Smooth muscle cell (in vitro differentiated cells): Measurements from ENCODE around the gene NRG2. TPM values are rescaled to one million over a fixed set of nuclear protein-coding genes. Genes with fewer than 3 reads are reported as not detected.

Source experiments
- DNase-seq: peaks from one replicate; lab custom pipeline; 2025; ENCODE audit not compliant: unreplicated experiment; lab: John Stamatoyannopoulos, UW
- H2AFZ ChIP-seq: fragments of 200-600 bp; sonication (generic); 2 replicates; pipeline ENCODE4 v1.6.0; 2016; ENCODE audit warnings: antibody characterized with exemption, low read depth, mild to moderate bottlenecking
- H3F3A ChIP-seq: fragments of 200-600 bp; sonication (generic); 2 replicates; pipeline ENCODE4 v1.6.0; 2017; ENCODE audit warnings: antibody characterized with exemption, low read depth
- H3K27ac ChIP-seq: fragments of 200-600 bp; sonication (generic); 2 replicates; pipeline ENCODE4 v1.5.1; 2016; ENCODE audit warnings: low read depth, mild to moderate bottlenecking
- H3K27me3 ChIP-seq: fragments of 200-600 bp; sonication (generic); 2 replicates; pipeline ENCODE4 v1.6.1; 2016; ENCODE audit warnings: low read depth, mild to moderate bottlenecking
- H3K36me3 ChIP-seq: fragments of 200-600 bp; sonication (generic); 2 replicates; pipeline ENCODE4 v1.5.1; 2016; ENCODE audit warnings: low read depth
- H3K4me1 ChIP-seq: fragments of 200-600 bp; sonication (generic); 2 replicates; pipeline ENCODE4 v1.5.1; 2016; ENCODE audit warnings: low read depth
- H3K4me2 ChIP-seq: fragments of 200-600 bp; sonication (generic); 2 replicates; pipeline ENCODE4 v1.6.0; 2016; ENCODE audit warnings: mild to moderate bottlenecking
- H3K4me3 ChIP-seq: fragments of 200-600 bp; sonication (generic); 2 replicates; pipeline ENCODE4 v1.5.1; 2016; ENCODE audit warnings: mild to moderate bottlenecking
- H3K79me2 ChIP-seq: fragments of 200-600 bp; sonication (generic); 2 replicates; pipeline ENCODE4 v1.6.0; 2016; ENCODE audit warnings: low read depth, mild to moderate bottlenecking
- H3K9ac ChIP-seq: fragments of 200-600 bp; sonication (generic); 2 replicates; pipeline ENCODE4 v1.6.0; 2016; ENCODE audit warnings: low read depth
- H3K9me3 ChIP-seq: fragments of 200-600 bp; sonication (generic); replicated peaks from 2 replicates; pipeline ENCODE4 v1.5.1; 2016; ENCODE audit warnings: low read depth
- H4K20me1 ChIP-seq: fragments of 200-600 bp; sonication (generic); 2 replicates; pipeline ENCODE4 v1.6.0; 2016; ENCODE audit warnings: low read depth
- CTCF ChIP-seq: fragments of 200-600 bp; sonication (generic); IDR thresholded peaks from 2 replicates; pipeline ENCODE4 v1.5.1; 2017; ENCODE audit warnings: borderline replicate concordance, mild to moderate bottlenecking, antibody characterized with exemption; ENCODE audit not compliant: insufficient read depth, poor library complexity, severe bottlenecking
- WGBS: methylation state at CpG from one replicate; pipeline ENCODE4 v1.1.7; 2016; ENCODE audit warnings: low lambda C conversion rate; 5-methylcytosine and 5-hydroxymethylcytosine counted together
- polyA plus RNA-seq: library from polyadenylated mRNA; unstranded; fragments of >200 nt; fragmentation: Nextera tagmentation; extraction: Ambion mirVana; gene quantifications from 2 replicates; pipeline ENCODE4 v1.2.1, GENCODE V29; 2016
- total RNA-seq: library from RNA; depleted of rRNA; stranded (reverse); fragments of >200 nt; gene quantifications from 2 replicates; pipeline ENCODE4 v1.2.3, GENCODE V29; 2014

The NRG2 gene
- total and polyA plus RNA-seq, 2 experiments from 2014 or later, result 0.09 to 0.25 TPM

GRCh38 chr5:139836469-139837208, 206.5 kb downstream of the NRG2 start:
- no peak for TF ChIP-seq CTCF
- no peak overlapping the region for H3K27ac ChIP-seq
- WGBS, result 92% methylated on average over 22 of the region's 22 CpGs
- H3K79me2 ChIP-seq, result no peaks in the 10 kb centered on the region
- no peak overlapping the region for H2AFZ ChIP-seq
- no peak overlapping the region for H3K9ac ChIP-seq
- no peaks in the 10 kb centered on the region for H3K4me1 ChIP-seq
- peaks cover 41% of the 10 kb centered on the region for H3K27me3 ChIP-seq
- no peaks in the 10 kb centered on the region for H3K9me3 ChIP-seq
- no peak overlapping the region for H3K4me2 ChIP-seq
- no peaks in the 10 kb centered on the region for H3F3A ChIP-seq
- no peak overlapping the region for H3K4me3 ChIP-seq
- H4K20me1 ChIP-seq, result no peaks in the 10 kb centered on the region
- H3K36me3 ChIP-seq, result no peaks in the 10 kb centered on the region
- no peak for DNase-seq

- no peaks in the 10 kb centered on the region for H4K20me1 ChIP-seq
- H3K79me2 ChIP-seq, result no peaks in the 10 kb centered on the region
- no peak for DNase-seq
- H2AFZ ChIP-seq, result no peak overlapping the region
- H3K4me1 ChIP-seq, result no peaks in the 10 kb centered on the region
- no peaks in the 10 kb centered on the region for H3F3A ChIP-seq
- no peak overlapping the region for H3K4me3 ChIP-seq
- H3K4me2 ChIP-seq, result no peak overlapping the region
- H3K27me3 ChIP-seq, result peaks cover 43% of the 10 kb centered on the region
- no peak for TF ChIP-seq CTCF
- no peaks in the 10 kb centered on the region for H3K36me3 ChIP-seq
- WGBS, result 54% methylated on average over 3 of the region's 3 CpGs
- no peak overlapping the region for H3K27ac ChIP-seq
- H3K9me3 ChIP-seq, result no peaks in the 10 kb centered on the region
- H3K9ac ChIP-seq, result no peak overlapping the region
Observed at GRCh38 chr5:139835656-139836055, 207.4 kb downstream of the NRG2 start.

GRCh38 chr5:139833525-139833924, 209.6 kb downstream of the NRG2 start:
- Histone ChIP-seq H3K9ac (no peak overlapping the region), H3K79me2 (no peaks in the 10 kb centered on the region), H3K4me2 (no peak overlapping the region), H3K9me3 (no peaks in the 10 kb centered on the region), H3K27me3 (peaks cover 45% of the 10 kb centered on the region), H3F3A (no peaks in the 10 kb centered on the region), H3K36me3 (no peaks in the 10 kb centered on the region), H3K4me3 (no peak overlapping the region), H3K4me1 (no peaks in the 10 kb centered on the region), H4K20me1 (no peaks in the 10 kb centered on the region), H2AFZ (no peak overlapping the region), H3K27ac (no peak overlapping the region)
- no peak for DNase-seq
- WGBS, result 59% methylated on average over 3 of the region's 3 CpGs
- TF ChIP-seq CTCF, result no peak

- no peak overlapping the region for H3K9ac ChIP-seq
- 80% methylated on average over 3 of the region's 3 CpGs for WGBS
- no peak overlapping the region for H3K4me2 ChIP-seq
- no peaks in the 10 kb centered on the region for H3F3A ChIP-seq
- no peak overlapping the region for H3K27ac ChIP-seq
- no peak for DNase-seq
- H3K27me3 ChIP-seq, result peaks cover 49% of the 10 kb centered on the region
- H3K36me3 ChIP-seq, result no peaks in the 10 kb centered on the region
- no peaks in the 10 kb centered on the region for H4K20me1 ChIP-seq
- no peaks in the 10 kb centered on the region for H3K9me3 ChIP-seq
- no peak for TF ChIP-seq CTCF
- no peak overlapping the region for H3K4me3 ChIP-seq
- H2AFZ ChIP-seq, result no peak overlapping the region
- no peaks in the 10 kb centered on the region for H3K79me2 ChIP-seq
- H3K4me1 ChIP-seq, result no peaks in the 10 kb centered on the region
Observed at GRCh38 chr5:139831624-139832023, 211.5 kb downstream of the NRG2 start.
